HG03565 (cell line): ENCODE data around the gene VPS54.

Experiments used
- ATAC-seq: cut with Tn5 transposase; IDR thresholded peaks from one replicate; pipeline ENCODE4 v1.9.1; 2021; ENCODE audit warnings: mild to moderate bottlenecking, moderate library complexity; ENCODE audit not compliant: unreplicated experiment

VPS54 gene

GRCh38 chr2:63846487-63846886 is 172.7 kb downstream of the VPS54 start:
- no peak for ATAC-seq

- no peak for ATAC-seq
Observed at GRCh38 chr2:63845866-63846265, 173.4 kb downstream of the VPS54 start.

DNA sequence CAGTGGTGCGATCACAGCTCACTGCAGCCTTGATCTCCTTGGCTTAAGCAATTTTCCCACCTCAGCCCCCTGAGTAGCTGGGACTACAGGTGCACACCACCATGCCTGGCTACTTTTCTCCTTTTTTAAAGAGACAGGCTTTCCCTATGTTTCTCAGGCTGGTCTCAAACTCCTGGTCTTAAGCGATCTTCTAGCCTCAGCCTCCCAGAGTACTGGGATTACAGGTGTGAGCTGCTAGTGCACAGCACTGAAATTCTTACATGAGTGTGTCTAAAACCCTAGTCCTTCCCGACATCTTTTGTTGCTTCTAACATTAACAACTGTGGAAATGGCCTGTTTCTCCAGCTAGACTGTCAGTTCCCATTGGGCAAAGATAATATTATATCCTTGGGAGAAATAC is 174.6 kb downstream of the VPS54 start:
- no peak for ATAC-seq

DNA sequence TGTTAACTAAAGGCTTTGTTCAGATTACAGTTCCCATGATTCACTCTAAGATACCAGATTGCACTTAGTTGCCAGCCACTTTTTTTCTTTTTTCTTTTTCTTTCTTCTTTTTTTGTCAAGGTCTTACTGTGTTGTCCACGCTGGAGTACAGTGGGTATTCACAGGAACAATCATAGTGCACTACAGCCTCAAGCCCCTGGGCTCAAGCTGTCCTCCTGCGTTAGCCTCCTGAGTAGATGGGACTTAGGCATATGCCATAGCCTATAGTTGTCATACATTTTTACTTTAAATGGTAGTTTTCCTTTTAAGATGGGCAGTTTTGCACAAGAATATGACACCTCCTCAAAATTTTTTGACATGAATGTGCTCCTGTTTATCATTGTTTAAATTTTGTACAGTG is 175.4 kb downstream of the VPS54 start:
- ATAC-seq, result no peak

- no peak for ATAC-seq
Observed at GRCh38 chr2:63843093-63843492, 176.1 kb downstream of the VPS54 start.

GRCh38 chr2:63842149-63843061 is 176.8 kb downstream of the VPS54 start:
- ATAC-seq, result no peak
